MM.1S (cell line): ENCODE data around the gene PPARD.

Experiments used
- CTCF ChIP-seq: fragments of 300-600 bp; sonication (generic); IDR thresholded peaks from 2 replicates; pipeline ENCODE4 v1.5.1; 2016; ENCODE audit warnings: antibody characterized with exemption, low read length, mixed read lengths
- EZH2 ChIP-seq: fragments of 300-600 bp; sonication (generic); optimal IDR thresholded peaks from 2 replicates; pipeline ENCODE3; 2017; ENCODE audit warnings: low read depth, mild to moderate bottlenecking, antibody characterized with exemption, low read length, mixed read lengths

DNA sequence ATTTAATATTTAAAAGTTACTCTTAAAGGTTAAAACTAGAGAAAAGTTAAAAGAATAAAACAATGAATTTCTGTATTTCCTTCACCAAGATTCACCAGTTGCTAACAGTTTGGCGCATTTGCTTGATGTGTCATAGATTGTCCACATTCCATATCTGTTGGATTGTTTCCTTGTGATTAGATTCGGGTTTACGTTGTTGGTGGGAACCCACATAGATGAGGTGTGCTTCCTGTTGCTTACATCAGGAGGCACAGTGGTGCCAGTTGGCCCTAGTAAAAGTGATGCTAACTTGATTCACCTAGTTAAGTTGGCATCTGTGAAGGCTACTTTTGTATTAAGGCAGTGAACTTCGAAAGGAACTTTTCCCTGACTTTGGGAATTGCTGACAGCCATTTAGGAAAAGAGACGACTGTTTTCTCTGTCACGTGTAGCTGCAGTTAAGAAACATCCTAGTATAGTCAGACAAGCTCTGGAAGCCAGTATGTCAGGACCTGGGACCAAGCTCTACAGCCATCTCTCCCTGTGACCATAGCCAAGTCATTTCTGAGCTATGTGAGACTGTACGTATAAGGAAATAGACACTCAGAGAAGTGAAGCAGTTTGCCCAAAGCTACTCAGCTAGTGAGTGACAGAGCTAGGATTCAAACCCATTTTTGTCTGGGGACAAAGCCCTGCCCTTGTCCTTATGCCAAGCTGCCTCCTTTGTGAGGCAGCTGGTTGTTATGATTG lies 49.0 kb downstream of the PPARD start:
- TF ChIP-seq CTCF = no peak
- TF ChIP-seq EZH2 = no peak
